ENCODE data around the gene CHD6.

The CHD6 gene

DNA sequence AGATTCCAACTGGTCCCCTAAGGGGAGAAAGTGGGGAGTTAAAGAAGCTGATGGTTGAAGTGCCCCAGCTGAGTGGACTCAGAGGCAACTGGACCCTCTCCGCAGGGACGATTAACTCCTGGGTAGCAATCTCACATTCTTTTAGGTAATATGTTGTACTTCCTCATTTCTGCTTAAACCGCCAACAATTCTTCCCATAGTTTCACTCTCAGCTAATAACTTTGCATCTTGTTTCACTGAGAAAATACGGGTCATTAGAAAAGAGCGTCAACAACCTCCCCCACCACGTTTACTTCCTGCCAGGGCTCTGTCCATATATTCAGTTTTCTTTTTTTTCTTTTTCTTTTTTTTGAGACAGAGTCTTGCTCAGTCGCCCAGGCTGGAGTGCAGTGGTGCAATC lies 39.5 kb upstream of the CHD6 start:
- H3K4me3 ChIP-seq (ENCODE audit: low read depth, low read length, poor library complexity, severe bottlenecking): no peak overlapping the region
- H3K4me1 ChIP-seq (ENCODE audit: insufficient read depth, low read length, severe bottlenecking): peaks cover 5% of the 10 kb centered on the region
- no peaks in the 10 kb centered on the region; the same call in 1 of the 2 replicates for H3K27me3 ChIP-seq (ENCODE audit: insufficient read depth, low read length)
- H3K9me2 ChIP-seq (ENCODE audit: low read depth, low read length): no peaks in the 10 kb centered on the region
- no peaks in the 10 kb centered on the region for H3K36me3 ChIP-seq (ENCODE audit: insufficient read depth, low read length)
- H4K20me1 ChIP-seq (ENCODE audit: insufficient read depth, low read length): no peaks in the 10 kb centered on the region
- H3F3A ChIP-seq (ENCODE audit: insufficient read depth, low read length): no peaks in the 10 kb centered on the region
- H2AFZ ChIP-seq (ENCODE audit: low read length): no peak overlapping the region
- TF ChIP-seq, protein P1, sequence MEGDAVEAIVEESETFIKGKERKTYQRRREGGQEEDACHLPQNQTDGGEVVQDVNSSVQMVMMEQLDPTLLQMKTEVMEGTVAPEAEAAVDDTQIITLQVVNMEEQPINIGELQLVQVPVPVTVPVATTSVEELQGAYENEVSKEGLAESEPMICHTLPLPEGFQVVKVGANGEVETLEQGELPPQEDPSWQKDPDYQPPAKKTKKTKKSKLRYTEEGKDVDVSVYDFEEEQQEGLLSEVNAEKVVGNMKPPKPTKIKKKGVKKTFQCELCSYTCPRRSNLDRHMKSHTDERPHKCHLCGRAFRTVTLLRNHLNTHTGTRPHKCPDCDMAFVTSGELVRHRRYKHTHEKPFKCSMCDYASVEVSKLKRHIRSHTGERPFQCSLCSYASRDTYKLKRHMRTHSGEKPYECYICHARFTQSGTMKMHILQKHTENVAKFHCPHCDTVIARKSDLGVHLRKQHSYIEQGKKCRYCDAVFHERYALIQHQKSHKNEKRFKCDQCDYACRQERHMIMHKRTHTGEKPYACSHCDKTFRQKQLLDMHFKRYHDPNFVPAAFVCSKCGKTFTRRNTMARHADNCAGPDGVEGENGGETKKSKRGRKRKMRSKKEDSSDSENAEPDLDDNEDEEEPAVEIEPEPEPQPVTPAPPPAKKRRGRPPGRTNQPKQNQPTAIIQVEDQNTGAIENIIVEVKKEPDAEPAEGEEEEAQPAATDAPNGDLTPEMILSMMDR (IDR thresholded peaks at IDR 0.05; ENCODE audit: low read length): no peak
- TF ChIP-seq EZH2 (IDR thresholded peaks at IDR 0.05; ENCODE audit: borderline replicate concordance, low read length): no peak
- H3K27ac ChIP-seq (ENCODE audit: low read depth, low read length, poor library complexity, severe bottlenecking): no peak overlapping the region
- no peak overlapping the region for H3K9ac ChIP-seq (ENCODE audit: low read length)
- no peaks in the 10 kb centered on the region for H3K9me3 ChIP-seq (ENCODE audit: low read length)
- no peaks in the 10 kb centered on the region for H3K79me2 ChIP-seq (ENCODE audit: insufficient read depth, low read length)
- peak overlapping the region; percentile 7; the same call in 1 of the 2 replicates for H3K4me2 ChIP-seq (ENCODE audit: low read length)

DNA sequence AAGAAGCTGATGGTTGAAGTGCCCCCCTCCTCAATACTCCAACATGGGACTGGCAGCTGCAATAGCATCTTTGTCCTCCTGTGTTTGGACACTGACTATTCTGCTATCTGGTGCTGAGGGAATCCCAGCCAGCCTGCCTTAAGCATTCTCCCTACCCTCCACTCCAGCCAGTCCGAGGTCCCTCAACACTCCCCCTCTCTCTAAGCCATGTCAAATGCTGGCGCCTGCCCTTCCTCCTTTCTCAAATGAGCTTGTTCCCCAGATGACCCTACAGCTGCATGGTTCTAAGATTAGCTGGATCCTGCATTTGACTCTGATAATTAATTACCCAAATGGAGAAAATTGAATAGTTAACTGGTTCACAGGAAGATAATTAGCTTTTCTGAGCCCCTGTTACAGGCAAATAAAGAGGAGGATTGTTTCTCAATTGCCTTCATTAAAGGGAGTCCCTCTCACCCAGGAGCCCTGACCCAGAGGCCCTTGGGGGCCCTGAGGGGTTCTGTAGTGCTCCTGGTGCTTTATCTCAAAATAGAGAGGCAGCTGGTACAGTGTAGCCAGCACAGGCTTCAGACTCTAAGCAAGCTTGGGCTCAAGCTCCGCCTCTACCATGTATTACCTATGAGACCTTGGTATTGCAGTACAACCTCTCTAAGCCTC lies 37.9 kb upstream of the CHD6 start:
- no peak overlapping the region for H3K27ac ChIP-seq (ENCODE audit: low read depth, low read length, poor library complexity, severe bottlenecking)

DNA sequence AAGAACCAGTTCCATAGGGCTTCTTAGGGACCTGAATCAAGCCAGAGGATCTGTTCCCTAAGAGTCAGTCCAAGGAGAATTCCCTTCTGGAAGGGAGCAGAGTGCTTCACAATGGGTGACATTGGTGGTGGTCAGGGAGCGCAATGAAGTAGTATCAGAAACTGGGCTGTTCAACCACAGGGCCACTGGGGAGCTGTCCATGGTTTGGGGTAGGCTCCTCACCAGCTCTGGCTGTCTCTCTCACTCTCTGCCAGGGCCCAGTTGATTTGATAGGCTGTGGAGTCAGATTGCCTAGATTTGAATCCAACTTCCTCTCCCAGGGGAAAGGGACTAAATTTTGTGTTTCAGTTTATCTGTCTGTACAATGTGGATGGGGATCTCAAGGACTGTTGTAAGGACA lies 36.7 kb upstream of the CHD6 start:
- H3F3A ChIP-seq (ENCODE audit: insufficient read depth, low read length): no peaks in the 10 kb centered on the region
- no peak overlapping the region for H3K27ac ChIP-seq (ENCODE audit: low read depth, low read length, poor library complexity, severe bottlenecking)
- no peak overlapping the region for H3K9ac ChIP-seq (ENCODE audit: low read length)
- no peak overlapping the region for H3K4me2 ChIP-seq (ENCODE audit: low read length)
- no peaks in the 10 kb centered on the region for H3K9me2 ChIP-seq (ENCODE audit: low read depth, low read length)
- TF ChIP-seq, protein P1 (IDR thresholded peaks at IDR 0.05; ENCODE audit: low read length): no peak
- TF ChIP-seq EZH2 (IDR thresholded peaks at IDR 0.05; ENCODE audit: borderline replicate concordance, low read length): no peak
- no peaks in the 10 kb centered on the region for H3K27me3 ChIP-seq (ENCODE audit: insufficient read depth, low read length)
- H4K20me1 ChIP-seq (ENCODE audit: insufficient read depth, low read length): no peaks in the 10 kb centered on the region
- no peak overlapping the region for H3K4me3 ChIP-seq (ENCODE audit: low read depth, low read length, poor library complexity, severe bottlenecking)
- H3K79me2 ChIP-seq (ENCODE audit: insufficient read depth, low read length): no peaks in the 10 kb centered on the region
- no peaks in the 10 kb centered on the region for H3K36me3 ChIP-seq (ENCODE audit: insufficient read depth, low read length)
- H3K9me3 ChIP-seq (ENCODE audit: low read length): no peaks in the 10 kb centered on the region
- peaks cover 10% of the 10 kb centered on the region for H3K4me1 ChIP-seq (ENCODE audit: insufficient read depth, low read length, severe bottlenecking)
- no peak overlapping the region for H2AFZ ChIP-seq (ENCODE audit: low read length)

More for the DNA sequence above, 37.9 kb upstream of the CHD6 start:
- Histone ChIP-seq H3K4me1 (ENCODE audit: insufficient read depth, low read length, severe bottlenecking) (peaks cover 5% of the 10 kb centered on the region), H2AFZ (ENCODE audit: low read length) (no peak overlapping the region), H3K4me3 (ENCODE audit: low read depth, low read length, poor library complexity, severe bottlenecking) (no peak overlapping the region), H3K79me2 (ENCODE audit: insufficient read depth, low read length) (no peaks in the 10 kb centered on the region), H3K9me3 (ENCODE audit: low read length) (no peaks in the 10 kb centered on the region), H3K9ac (ENCODE audit: low read length) (no peak overlapping the region), H3K36me3 (ENCODE audit: insufficient read depth, low read length) (no peaks in the 10 kb centered on the region), H4K20me1 (ENCODE audit: insufficient read depth, low read length) (no peaks in the 10 kb centered on the region), H3F3A (ENCODE audit: insufficient read depth, low read length) (no peaks in the 10 kb centered on the region), H3K9me2 (ENCODE audit: low read depth, low read length) (no peaks in the 10 kb centered on the region), H3K4me2 (ENCODE audit: low read length) (no peak overlapping the region), H3K27me3 (ENCODE audit: insufficient read depth, low read length) (no peaks in the 10 kb centered on the region; the same call in 1 of the 2 replicates)
- TF ChIP-seq EZH2 (IDR thresholded peaks at IDR 0.05; ENCODE audit: borderline replicate concordance, low read length): no peak
- TF ChIP-seq, protein P1 (IDR thresholded peaks at IDR 0.05; ENCODE audit: low read length): no peak

All from OCI-LY1 (cell line).